ENCODE data around the gene SLU7.

SLU7 gene

GRCh38 chr5:160452795-160453194 lies 33.9 kb upstream of the SLU7 start:
- H3K27ac ChIP-seq, result no peak overlapping the region
- no peak overlapping the region for H3K4me2 ChIP-seq
- no peak overlapping the region for H3K4me3 ChIP-seq (IDR thresholded peaks at IDR 0.05; ENCODE audit: insufficient read depth, low read depth, low read length)

GRCh38 chr5:160452036-160452435 lies 33.2 kb upstream of the SLU7 start:
- Histone ChIP-seq H3K9ac (no peak overlapping the region), H4K20me1 (ENCODE audit: insufficient read depth) (no peaks in the 10 kb centered on the region), H2AFZ (ENCODE audit: low read depth) (no peak overlapping the region), H3K79me2 (ENCODE audit: insufficient read depth, low read depth) (no peaks in the 10 kb centered on the region), H3K4me2 (no peak overlapping the region), H3K36me3 (ENCODE audit: insufficient read depth) (no peaks in the 10 kb centered on the region), H3K27ac (no peak overlapping the region), H3K4me3 (IDR thresholded peaks at IDR 0.05; ENCODE audit: insufficient read depth, low read depth, low read length) (no peak overlapping the region), H3K27me3 (ENCODE audit: insufficient read depth, low read depth) (no peaks in the 10 kb centered on the region), H3K4me1 (ENCODE audit: low read depth, poor library complexity, severe bottlenecking) (no peaks in the 10 kb centered on the region)
- TF ChIP-seq CTCF (conservative IDR thresholded peaks at IDR 0.05; ENCODE audit: low read depth, low read length), result no peak

More at GRCh38 chr5:160452795-160453194, 33.9 kb upstream of the SLU7 start:
- no peak overlapping the region for H3K9ac ChIP-seq
- no peaks in the 10 kb centered on the region for H3K79me2 ChIP-seq (ENCODE audit: insufficient read depth, low read depth)
- no peak overlapping the region for H2AFZ ChIP-seq (ENCODE audit: low read depth)
- no peak for TF ChIP-seq CTCF (conservative IDR thresholded peaks at IDR 0.05; ENCODE audit: low read depth, low read length)
- no peaks in the 10 kb centered on the region for H3K27me3 ChIP-seq (ENCODE audit: insufficient read depth, low read depth)
- H4K20me1 ChIP-seq (ENCODE audit: insufficient read depth), result no peaks in the 10 kb centered on the region
- H3K36me3 ChIP-seq (ENCODE audit: insufficient read depth), result no peaks in the 10 kb centered on the region
- H3K4me1 ChIP-seq (ENCODE audit: low read depth, poor library complexity, severe bottlenecking), result no peaks in the 10 kb centered on the region

GRCh38 chr5:160451281-160451680 lies 32.4 kb upstream of the SLU7 start:
- no peaks in the 10 kb centered on the region for H3K79me2 ChIP-seq (ENCODE audit: insufficient read depth, low read depth)
- H4K20me1 ChIP-seq (ENCODE audit: insufficient read depth), result no peaks in the 10 kb centered on the region
- no peaks in the 10 kb centered on the region for H3K36me3 ChIP-seq (ENCODE audit: insufficient read depth)
- TF ChIP-seq CTCF (conservative IDR thresholded peaks at IDR 0.05; ENCODE audit: low read depth, low read length), result no peak
- no peak overlapping the region for H3K9ac ChIP-seq
- no peak overlapping the region for H2AFZ ChIP-seq (ENCODE audit: low read depth)
- no peak overlapping the region for H3K4me2 ChIP-seq
- no peaks in the 10 kb centered on the region for H3K27me3 ChIP-seq (ENCODE audit: insufficient read depth, low read depth)
- no peak overlapping the region for H3K4me3 ChIP-seq (IDR thresholded peaks at IDR 0.05; ENCODE audit: insufficient read depth, low read depth, low read length)
- H3K4me1 ChIP-seq (ENCODE audit: low read depth, poor library complexity, severe bottlenecking), result no peaks in the 10 kb centered on the region
- H3K27ac ChIP-seq, result no peak overlapping the region

GRCh38 chr5:160450164-160450932 lies 31.5 kb upstream of the SLU7 start:
- no peak overlapping the region for H3K4me3 ChIP-seq (IDR thresholded peaks at IDR 0.05; ENCODE audit: insufficient read depth, low read depth, low read length)
- TF ChIP-seq CTCF (conservative IDR thresholded peaks at IDR 0.05; ENCODE audit: low read depth, low read length), result no peak

More at GRCh38 chr5:160450164-160450932, 31.5 kb upstream of the SLU7 start:
- Histone ChIP-seq H3K27me3 (ENCODE audit: insufficient read depth, low read depth) (no peaks in the 10 kb centered on the region), H2AFZ (ENCODE audit: low read depth) (no peak overlapping the region), H3K4me2 (no peak overlapping the region), H3K79me2 (ENCODE audit: insufficient read depth, low read depth) (no peaks in the 10 kb centered on the region), H3K9ac (no peak overlapping the region), H3K27ac (no peak overlapping the region), H3K4me1 (ENCODE audit: low read depth, poor library complexity, severe bottlenecking) (no peaks in the 10 kb centered on the region), H4K20me1 (ENCODE audit: insufficient read depth) (no peaks in the 10 kb centered on the region), H3K36me3 (ENCODE audit: insufficient read depth) (no peaks in the 10 kb centered on the region)

All from KMS-11 (cell line).